H7 (cell line): ENCODE data around the gene ELL3. TPM values are rescaled to one million over a fixed set of nuclear protein-coding genes. Genes with fewer than 3 reads are reported as not detected.
"Not testable (repeated sequence)": the region's sequence is repeated elsewhere in the genome, so short reads cannot be mapped to it uniquely, and the experiment has no call there.

ENCODE experiments used
- DNase-seq: peaks from one replicate; pipeline ENCODE4 v3.0.0; 2012
- H3K27me3 ChIP-seq: 2 replicates; pipeline ENCODE4 v1.6.0; 2011; ENCODE audit warnings: mild to moderate bottlenecking, low read length; ENCODE audit not compliant: control insufficient read depth, insufficient read depth
- H3K36me3 ChIP-seq: replicated peaks from 2 replicates; pipeline ENCODE4 v1.5.1; 2011; ENCODE audit warnings: low read length; ENCODE audit not compliant: control insufficient read depth, insufficient read depth
- H3K4me3 ChIP-seq: 2 replicates; pipeline ENCODE4 v1.5.1; 2011; ENCODE audit warnings: low read depth, mild to moderate bottlenecking, control low read depth, low read length, moderate library complexity; ENCODE audit not compliant: insufficient read depth
- total RNA-seq: library from RNA; depleted of rRNA; stranded (reverse); fragments of >200 nt; shearing (Covaris generic); gene quantifications from 2 replicates; pipeline ENCODE4 v1.2.3, GENCODE V29; 2014; rRNA removed

The ELL3 gene
- total RNA-seq = 14.7 and 17.6 TPM in 2 replicates

- Histone ChIP-seq H3K36me3 (peaks cover 7% of the 10 kb centered on the region), H3K4me3 (peak within 1 kb of the TSS; percentile 77), H3K27me3 (no peaks in the 10 kb centered on the region; the same call in 1 of the 2 replicates)
- DNase-seq = peak; percentile 88
These were observed at the start of gene ELL3 for GRCh38 chr15:43776718-43777266. TSS of gene ELL3 (minus strand) at chr15:43776966. CDS start at chr15:43776901, 65 bp downstream.

- no peak for DNase-seq
- no peak overlapping the region for H3K4me3 ChIP-seq
- H3K36me3 ChIP-seq = no peaks in the 10 kb centered on the region; the same call in 1 of the 2 replicates
- no peaks in the 10 kb centered on the region for H3K27me3 ChIP-seq
These were observed 49.3 kb upstream of the ELL3 start for GRCh38 chr15:43826029-43826507.

- not testable (repeated sequence) for H3K4me3 ChIP-seq, H3K36me3 ChIP-seq, DNase-seq, H3K27me3 ChIP-seq
These were observed 48.5 kb upstream of the ELL3 start for GRCh38 chr15:43825305-43825704.

GRCh38 chr15:43824302-43825246, 47.8 kb upstream of the ELL3 start, which contains the start of gene MFAP1:
TSS of gene MFAP1 (minus strand) at chr15:43824690. CDS start at chr15:43824569, 121 bp downstream.
- peak; percentile 85 for DNase-seq
- no peaks in the 10 kb centered on the region for H3K27me3 ChIP-seq
- no peaks in the 10 kb centered on the region for H3K36me3 ChIP-seq
- peak within 1 kb of the TSS; percentile 86 for H3K4me3 ChIP-seq

- Histone ChIP-seq H3K36me3 (peaks cover 7% of the 10 kb centered on the region), H3K27me3 (no peaks in the 10 kb centered on the region), H3K4me3 (no peak overlapping the region)
- DNase-seq = no peak
These were observed 44.7 kb upstream of the ELL3 start for GRCh38 chr15:43821505-43821904.

GRCh38 chr15:43815064-43815463, 38.3 kb upstream of the ELL3 start:
- H3K27me3 ChIP-seq, DNase-seq, H3K4me3 ChIP-seq: not testable (repeated sequence)
- H3K36me3 ChIP-seq = peaks cover 32% of the 10 kb centered on the region

- Histone ChIP-seq H3K4me3 (no peak overlapping the region), H3K27me3 (no peaks in the 10 kb centered on the region), H3K36me3 (peaks cover 45% of the 10 kb centered on the region)
- no peak for DNase-seq
These were observed 32.4 kb upstream of the ELL3 start for GRCh38 chr15:43808960-43809678.

GRCh38 chr15:43808435-43808950, 31.7 kb upstream of the ELL3 start:
- no peak for DNase-seq
- no peak overlapping the region for H3K4me3 ChIP-seq
- H3K36me3 ChIP-seq = peaks cover 43% of the 10 kb centered on the region
- no peaks in the 10 kb centered on the region for H3K27me3 ChIP-seq

GRCh38 chr15:43802676-43803075, 25.9 kb upstream of the ELL3 start:
- DNase-seq, H3K27me3 ChIP-seq, H3K4me3 ChIP-seq: not testable (repeated sequence)
- peaks cover 16% of the 10 kb centered on the region for H3K36me3 ChIP-seq

GRCh38 chr15:43800286-43801141, 23.7 kb upstream of the ELL3 start, which contains the start of gene HYPK:
TSS of gene HYPK (plus strand) at chr15:43800599. CDS start at chr15:43800623, 24 bp downstream.
- no peaks in the 10 kb centered on the region for H3K27me3 ChIP-seq
- peak within 1 kb of the TSS; percentile 72 for H3K4me3 ChIP-seq
- peaks cover 13% of the 10 kb centered on the region for H3K36me3 ChIP-seq
- DNase-seq = peak; percentile 92

- DNase-seq = peak; percentile 52
- peaks cover 14% of the 10 kb centered on the region for H3K36me3 ChIP-seq
- H3K4me3 ChIP-seq = peak within 1 kb of the TSS; percentile 72
- no peaks in the 10 kb centered on the region for H3K27me3 ChIP-seq
These were observed 23.1 kb upstream of the ELL3 start, which contains the start of gene SERINC4 for GRCh38 chr15:43799945-43800285. TSS of gene SERINC4 (minus strand) at chr15:43800220. CDS start at chr15:43799986, 234 bp downstream.

GRCh38 chr15:43799209-43799944, 22.6 kb upstream of the ELL3 start:
- peak; percentile 38 for DNase-seq
- peaks cover 14% of the 10 kb centered on the region for H3K36me3 ChIP-seq
- no peak overlapping the region for H3K4me3 ChIP-seq

GRCh38 chr15:43796566-43796965, 19.8 kb upstream of the ELL3 start:
- H3K36me3 ChIP-seq = peaks cover 22% of the 10 kb centered on the region
- no peaks in the 10 kb centered on the region for H3K27me3 ChIP-seq
- H3K4me3 ChIP-seq = no peak overlapping the region

More at GRCh38 chr15:43799209-43799944, 22.6 kb upstream of the ELL3 start:
- H3K27me3 ChIP-seq = no peaks in the 10 kb centered on the region

More at GRCh38 chr15:43796566-43796965, 19.8 kb upstream of the ELL3 start:
- DNase-seq = no peak
